ENCODE measurements around the gene ZDHHC17. TPM values are rescaled to one million over a fixed set of nuclear protein-coding genes. Genes with fewer than 3 reads are reported as not detected.
A peak's percentile ranks its signal among the peaks of the same experiment; 100 is the strongest.
"Not testable (repeated sequence)": the region's sequence is repeated elsewhere in the genome, so short reads cannot be mapped to it uniquely, and the experiment has no call there.

ZDHHC17 gene
- total RNA-seq, 1 experiment from 2014 or later: 14.2 TPM

DNA sequence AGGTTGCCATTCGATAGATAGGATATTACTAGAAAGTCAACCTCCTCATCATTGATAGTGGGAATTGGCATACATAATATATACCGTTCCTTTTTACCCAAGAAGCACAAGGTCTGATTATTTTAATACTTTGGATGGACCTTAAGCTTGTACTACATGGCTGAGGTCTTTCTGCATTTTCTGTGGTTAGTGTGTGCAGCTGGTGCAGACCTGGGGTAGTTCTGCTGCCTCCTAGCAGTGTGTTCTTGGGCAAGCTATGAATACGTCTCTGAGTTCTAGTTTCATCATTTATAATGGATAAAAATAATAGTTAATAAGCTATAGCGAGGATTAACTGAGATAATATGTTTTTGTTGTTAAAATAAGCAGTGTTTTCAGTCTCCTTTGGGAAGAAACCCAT, 2.2 kb downstream of the ZDHHC17 start:
- DNase-seq (ENCODE audit: low spot score): no peak

DNA sequence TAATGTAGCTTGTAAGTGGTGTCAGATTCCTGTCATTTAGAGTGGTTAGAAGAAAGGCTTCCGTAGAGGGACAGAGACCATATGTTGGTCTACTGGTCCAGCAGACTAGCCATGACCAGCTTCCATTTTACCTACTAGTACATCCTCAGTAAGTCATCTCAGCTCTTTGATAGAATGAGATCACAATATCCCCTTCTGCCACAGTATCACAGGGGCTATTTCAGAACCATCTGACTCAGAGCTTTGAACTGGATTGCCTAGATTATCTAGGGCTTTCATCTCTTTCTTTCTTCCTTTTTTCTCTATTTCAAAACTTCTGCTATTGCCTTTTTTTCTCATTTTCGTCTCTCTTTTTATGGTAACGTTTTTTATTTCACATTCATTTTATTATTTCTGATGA, 4.7 kb downstream of the ZDHHC17 start:
- DNase-seq (ENCODE audit: low spot score): no peak

DNA sequence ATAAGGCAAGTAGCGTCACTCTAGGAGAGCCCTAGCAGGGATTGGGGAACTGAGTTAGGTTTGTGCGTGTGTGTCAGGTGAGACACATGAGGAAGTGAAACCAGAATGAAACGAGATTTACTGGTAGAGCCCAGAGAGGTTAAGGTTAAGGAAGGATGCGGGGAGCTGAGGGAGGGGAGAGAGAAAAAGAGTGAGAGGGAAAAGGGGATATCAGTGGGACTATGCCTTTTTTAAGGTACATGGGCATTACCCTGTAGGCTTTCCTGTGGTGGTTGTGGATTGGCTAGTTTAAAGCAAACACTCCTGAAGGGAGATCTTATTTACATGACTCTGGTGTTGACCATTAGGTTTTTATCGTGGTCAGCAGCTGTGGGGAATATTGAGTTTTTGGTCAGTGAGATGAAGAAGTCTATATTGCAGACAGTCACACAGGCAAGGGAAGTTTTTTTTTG, 13.9 kb downstream of the ZDHHC17 start:
- DNase-seq (ENCODE audit: low spot score): no peak

DNA sequence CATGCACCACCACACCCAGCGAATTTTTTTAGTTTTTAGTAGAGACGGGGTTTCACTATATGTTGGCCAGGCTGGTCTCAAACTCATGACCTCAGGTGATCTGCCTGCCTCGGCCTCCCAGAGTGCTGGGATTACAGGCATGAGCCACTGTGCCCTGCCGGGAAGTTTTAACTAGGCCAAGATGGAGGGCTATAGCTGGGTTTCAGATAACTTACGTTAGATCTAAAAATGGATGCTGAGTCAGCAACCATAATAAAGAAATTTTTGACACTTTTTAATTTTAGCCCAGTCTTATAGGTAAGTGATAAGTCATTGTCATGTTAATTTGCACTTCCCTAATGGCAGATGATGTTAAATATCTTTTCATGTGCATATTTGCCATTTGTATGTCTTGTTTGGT, 14.4 kb downstream of the ZDHHC17 start:
- no peak for DNase-seq (ENCODE audit: low spot score)

DNA sequence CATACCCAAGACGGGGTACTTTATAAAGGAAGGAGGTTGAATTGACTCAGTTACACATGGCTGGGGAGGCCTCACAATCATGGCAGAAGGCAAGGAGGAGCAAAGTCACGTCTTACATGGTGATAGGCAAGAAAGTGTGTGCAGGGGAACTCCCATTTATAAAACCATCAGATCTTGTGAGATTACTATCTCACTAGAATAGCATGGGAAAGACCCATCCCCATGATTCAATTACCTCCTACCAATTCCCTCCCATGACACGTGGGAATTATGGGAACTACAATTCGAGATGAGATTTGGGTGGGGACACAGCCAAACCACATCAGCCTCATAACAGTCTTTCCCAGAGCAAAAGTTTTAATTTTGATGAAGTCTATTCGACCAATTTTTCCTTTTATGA, 15.4 kb downstream of the ZDHHC17 start:
- not testable (repeated sequence) for DNase-seq (ENCODE audit: low spot score)

DNA sequence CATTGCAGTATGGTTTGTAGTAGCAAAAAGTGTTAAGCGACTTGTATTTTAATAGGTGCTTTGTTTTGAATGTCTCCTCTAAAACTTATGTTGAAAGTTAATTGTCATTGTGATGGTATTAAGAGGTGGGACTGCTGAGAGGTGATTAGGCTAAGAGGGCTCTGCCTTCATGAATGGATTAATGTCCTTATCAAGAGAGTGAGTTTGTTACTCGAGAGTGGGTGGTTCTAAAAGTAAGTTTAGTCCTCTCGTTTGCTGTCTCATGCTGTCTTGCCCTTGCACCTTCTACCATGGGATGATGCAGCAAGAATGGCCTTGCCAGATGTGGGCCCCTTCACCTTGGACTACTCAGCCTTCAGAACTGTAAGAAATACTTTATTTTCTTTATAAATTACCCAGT, 17.4 kb downstream of the ZDHHC17 start:
- DNase-seq (ENCODE audit: low spot score): no peak

DNA sequence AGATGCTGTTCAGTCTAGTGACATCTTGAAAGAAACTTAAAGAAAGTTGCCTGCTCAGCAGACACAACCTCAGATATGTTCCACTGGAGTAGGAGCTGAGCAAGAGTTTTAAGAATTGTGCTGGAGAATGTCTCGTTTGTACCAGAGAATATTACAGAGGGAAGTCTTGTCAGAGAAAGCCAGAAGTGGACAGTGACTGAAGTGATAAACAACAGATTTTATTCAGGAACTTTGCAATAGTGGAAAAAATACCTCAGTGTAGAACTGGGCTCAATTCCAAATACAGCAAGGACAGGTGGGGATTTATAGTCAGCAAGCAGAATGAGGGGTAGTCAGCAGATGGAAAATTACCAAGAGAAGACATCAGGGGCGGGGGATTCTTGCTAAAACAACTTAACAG, 18.6 kb downstream of the ZDHHC17 start:
- DNase-seq (ENCODE audit: low spot score): no peak

DNA sequence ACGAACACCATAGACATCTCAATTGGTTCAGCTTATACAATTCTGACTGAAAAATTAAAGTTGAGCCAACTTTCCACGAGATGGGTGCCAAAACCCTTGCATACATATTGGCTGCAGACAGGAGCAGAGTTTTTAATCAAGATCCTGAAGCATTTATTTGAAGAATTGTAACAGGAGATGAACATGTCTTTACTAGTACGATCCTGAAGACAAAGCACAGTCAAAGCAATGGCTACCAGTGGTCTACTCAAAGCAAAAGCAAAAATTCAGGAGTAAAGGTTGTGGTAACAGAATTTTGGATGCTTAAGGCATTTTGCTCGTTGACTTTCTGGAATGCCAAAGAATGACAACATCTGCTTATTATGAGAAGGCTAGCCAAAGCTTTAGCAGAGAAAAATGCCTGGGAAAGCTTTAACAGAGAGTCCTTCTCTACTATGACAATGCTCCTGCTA, 20.7 kb downstream of the ZDHHC17 start:
- DNase-seq (ENCODE audit: low spot score): no peak

DNA sequence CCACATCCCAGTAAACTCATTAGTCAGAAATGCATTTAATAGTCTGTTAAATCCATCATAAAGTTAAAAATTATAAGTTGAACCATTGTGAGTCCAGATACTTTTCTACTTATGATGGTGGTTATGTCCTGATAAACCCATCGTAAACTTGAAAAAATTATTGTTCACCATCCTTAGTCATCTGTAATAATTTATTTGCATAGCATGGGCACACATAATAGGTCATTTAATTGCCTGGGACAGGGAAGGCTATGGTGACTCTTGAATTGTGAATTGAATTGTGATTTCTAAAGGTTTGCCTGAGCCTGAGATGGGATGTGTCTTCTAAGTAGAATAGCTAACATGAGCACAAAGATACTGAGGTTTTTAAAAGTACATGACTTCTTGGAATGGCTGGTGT, 21.5 kb downstream of the ZDHHC17 start:
- DNase-seq (ENCODE audit: low spot score): no peak

DNA sequence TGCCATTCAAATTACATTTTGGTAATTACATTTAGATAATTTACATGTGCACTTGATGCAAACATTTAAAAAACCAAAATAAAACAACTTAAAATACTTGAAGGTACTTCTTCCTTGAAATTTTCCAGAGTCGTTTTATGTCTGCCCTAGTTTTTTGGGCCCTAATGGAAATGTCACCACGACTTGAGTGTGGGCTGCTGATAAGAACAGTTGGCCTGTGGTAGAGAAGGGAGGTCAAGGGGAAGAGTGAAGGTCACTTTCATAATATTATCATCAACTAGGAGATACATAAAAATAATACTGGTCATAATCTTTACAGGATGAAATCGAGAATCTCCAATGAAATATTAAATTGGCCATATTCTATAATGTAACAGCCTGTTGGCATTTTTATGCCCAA, 23.1 kb downstream of the ZDHHC17 start:
- DNase-seq (ENCODE audit: low spot score): no peak

DNA sequence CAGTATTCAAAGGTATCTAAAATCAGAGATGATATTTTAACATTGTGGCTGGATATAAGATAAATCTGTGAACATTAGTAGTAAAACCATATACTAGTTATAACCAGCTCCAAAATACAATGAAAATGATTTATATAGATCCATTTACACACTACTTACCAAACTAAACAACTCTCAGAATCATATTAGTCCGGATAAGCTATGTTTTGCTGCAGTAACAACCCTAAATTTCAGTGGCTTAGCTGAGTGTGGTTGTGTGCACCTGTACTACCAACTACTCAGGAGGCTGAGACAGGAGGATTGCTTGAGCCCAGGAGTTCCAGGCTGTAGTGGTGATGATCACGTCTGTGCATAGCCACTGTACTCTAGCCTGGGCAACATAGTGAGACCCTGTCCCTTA, 23.8 kb downstream of the ZDHHC17 start:
- no peak for DNase-seq (ENCODE audit: low spot score)

DNA sequence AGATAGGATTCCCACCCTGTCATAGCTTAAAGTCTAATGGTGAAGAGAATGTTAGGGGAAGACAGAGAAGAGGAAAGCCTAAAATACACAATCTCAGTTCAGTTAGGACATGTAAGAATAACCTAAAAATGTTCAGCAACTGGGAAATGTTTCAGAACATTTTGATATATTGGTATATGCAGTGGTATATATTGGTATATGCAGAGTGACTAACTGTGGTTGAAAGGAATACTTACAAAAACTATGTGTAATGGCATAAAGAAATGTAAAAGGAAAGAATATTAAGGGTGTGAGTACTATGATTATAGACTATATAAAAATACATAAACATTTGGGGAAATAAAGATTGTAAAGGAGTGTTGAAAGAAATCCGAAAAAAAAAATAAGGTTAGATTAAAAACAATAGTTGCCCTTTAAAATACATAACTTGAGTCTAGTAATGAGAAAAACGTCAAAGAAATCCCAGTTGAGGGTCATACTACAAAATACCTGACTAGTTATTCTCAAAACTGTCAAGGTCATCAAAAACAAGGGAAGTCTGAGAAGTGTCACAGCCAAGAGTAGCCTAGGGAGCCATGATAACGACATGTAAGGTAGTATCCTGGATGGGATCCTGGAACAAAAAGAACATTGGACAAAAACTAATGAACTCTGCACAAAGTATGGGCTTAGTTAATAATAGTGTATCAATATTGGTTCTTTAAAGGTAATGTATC, 25.6 kb downstream of the ZDHHC17 start:
- DNase-seq (ENCODE audit: low spot score): no peak

DNA sequence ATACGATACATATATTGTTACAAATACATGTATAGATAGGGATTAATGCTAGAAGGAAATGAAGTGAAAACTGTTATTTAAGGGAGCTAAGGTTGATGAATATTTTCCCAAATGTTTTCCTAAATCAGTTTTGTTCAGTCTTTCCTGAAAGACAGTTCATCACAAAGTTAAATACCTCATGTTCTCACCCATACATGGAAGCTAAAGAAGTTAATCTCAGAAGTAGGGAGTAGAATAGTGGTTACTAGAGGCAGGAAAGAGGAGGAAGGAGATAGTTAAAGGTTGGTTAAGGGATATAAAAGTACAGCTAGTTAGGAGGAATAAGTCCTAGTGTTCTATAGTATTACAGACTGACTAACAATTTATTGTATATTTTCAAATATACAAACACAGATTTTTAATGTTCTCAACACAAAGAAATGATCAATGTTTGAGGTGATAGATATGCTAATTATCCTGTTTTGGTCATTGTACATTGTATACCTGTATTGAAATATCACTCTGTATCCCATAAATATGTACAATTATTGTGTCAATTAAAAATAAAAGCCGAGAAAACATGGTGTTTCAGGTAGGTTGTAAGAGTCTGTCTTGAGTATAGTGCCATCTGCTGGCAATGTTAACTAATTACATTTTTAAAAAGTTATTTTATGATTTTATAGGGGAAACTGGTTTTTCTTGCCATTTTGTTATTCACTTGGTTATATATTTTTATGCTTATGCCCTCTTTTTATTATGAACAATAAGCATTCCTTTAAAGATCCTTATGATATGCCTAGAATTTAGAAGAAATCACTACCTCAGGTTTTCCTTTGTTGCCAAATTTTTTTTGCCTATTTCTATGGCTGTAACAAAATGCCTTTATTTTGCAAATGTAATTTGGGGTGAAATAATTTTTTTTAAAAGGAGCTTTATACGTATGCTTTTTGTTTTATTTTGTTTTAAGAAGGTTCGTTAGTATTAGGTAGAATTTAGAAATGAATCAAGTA, 26.9 kb downstream of the ZDHHC17 start:
- DNase-seq (ENCODE audit: low spot score): peak; percentile 39

DNA sequence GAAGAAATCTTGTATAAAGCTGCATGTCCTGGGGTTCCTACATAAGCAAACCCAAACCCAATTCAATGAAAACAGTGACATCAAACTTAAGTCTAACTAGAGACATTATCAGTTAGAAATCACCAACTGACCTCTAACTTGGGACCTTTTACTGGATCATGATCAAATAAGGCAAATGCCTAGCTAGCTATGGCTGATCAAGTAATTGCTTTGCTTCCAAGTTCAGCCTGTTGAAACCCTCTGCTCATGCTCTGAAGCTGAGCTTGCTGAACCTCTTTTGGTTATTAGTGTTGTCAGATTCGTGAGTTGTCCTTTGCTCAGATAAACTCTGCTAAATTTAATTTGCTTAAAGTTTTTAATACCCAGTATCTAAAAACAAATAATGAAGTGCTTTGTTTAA, 28.9 kb downstream of the ZDHHC17 start:
- no peak for DNase-seq (ENCODE audit: low spot score)

DNA sequence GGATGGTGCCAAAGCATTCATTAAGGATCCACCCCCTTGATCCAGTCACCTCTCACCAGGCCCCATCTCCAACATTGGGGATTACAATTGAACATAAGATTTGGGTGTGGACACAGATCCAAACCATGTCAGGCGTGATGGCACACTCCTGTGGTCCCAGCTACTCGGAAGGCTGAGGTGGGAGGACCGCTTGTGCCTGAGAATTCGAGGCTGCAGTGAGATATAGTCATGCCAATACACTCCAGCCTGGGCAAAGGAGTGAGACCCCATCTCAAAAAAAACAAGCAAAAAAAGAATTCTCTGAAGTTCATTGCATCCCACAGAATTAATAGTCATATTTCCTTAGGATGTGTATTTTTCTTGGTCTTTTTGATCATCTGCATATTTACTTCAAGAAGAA, 34.9 kb downstream of the ZDHHC17 start:
- no peak for DNase-seq (ENCODE audit: low spot score)

DNA sequence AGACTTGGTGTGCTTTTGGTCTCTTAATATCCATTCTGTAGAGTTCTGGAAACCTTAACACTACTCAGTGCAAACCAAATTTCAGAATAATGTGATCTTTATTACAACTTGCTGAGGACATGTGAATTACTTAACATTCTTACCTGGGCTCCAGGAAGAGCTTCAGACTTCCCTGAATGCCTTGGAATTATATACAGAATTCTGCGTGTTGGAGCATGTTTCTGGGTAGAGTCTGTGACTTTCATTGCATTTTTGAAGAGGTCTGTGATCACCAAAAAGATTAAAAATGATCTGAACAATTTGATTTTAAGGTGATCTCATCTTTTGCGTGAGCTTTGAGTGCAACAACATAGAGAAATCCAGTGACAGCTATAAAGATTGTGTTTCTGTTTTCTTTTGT, 35.4 kb downstream of the ZDHHC17 start:
- no peak for DNase-seq (ENCODE audit: low spot score)

DNA sequence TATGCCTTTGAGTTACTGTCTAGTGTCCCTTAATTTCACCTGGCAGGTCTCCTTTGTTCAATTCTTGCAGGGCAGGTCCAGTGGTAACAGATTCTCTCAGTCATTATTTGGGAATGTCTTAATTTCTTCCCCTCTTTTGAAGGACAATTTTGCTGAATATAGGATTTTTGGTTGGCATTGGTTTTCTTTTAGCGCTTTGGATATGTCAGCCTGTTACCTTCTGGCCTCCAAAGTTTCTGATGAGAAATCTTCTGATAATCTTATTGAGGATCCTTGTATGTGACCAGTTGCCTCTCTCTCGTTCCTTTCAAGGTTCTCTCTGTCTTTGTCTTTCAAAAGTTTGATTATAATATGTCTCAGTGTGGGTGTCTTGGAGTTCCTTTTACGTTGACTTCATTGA, 38.1 kb downstream of the ZDHHC17 start:
- no peak for DNase-seq (ENCODE audit: low spot score)

DNA sequence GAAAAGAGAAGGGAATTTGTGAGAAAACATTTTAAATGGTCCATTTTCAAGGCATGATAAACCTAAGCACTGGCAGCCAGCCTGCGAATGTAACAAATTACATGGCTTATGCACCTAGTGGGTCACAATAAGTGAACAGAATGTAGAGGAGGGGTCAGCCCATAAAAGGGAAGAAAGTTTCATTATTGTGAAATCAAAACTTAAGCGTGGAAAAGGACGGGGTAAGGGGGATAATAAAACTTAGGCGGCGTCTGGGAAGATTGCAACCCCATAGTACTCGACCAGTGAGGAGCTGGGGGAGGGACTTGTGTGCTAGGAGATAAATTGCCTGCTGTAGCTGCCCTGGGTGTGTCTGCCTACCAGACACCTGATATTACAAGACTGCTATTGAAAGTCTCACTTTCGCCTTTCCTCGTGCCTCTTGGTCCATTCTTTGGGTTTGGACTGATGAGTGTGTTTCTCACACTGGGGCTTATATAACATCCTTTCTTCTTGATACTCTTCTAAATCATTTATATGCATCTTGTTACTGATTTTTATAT, 40.6 kb downstream of the ZDHHC17 start:
- no peak for DNase-seq (ENCODE audit: low spot score)

DNA sequence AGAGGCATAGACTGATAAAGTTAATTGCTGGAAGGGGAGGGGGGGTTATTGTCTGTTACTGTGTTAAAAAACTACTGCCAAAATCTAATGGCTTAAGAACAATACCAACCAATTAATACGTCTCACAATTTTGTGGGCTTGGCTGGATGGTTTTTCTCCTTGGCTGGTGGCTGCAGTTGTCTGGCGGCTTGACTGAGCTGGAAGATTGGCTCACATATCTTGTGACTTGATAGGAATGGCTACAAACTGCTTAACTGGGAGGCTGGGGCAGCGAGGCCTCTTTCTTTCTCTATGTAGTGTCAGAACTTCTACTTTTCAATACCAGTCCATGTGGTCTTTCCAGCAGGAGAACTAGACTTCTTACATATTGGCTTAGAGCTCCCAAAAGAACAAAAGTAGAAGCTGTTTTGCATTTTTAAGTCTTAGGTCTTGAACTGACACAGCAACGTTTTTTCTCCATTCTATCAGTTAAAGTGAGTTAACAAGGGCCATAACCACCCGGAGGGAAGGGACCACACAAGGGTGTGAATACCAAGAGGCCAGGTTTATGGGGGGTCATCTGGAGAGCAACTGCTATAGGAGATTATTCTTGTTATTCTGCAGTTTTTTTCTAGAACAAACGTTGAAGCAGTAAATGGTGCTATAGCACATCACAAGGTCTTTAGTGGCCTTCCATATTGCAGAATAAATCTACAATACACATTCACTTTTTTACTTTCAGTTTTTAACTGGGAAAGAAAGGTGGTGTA, 46.9 kb downstream of the ZDHHC17 start:
- DNase-seq (ENCODE audit: low spot score): no peak

DNA sequence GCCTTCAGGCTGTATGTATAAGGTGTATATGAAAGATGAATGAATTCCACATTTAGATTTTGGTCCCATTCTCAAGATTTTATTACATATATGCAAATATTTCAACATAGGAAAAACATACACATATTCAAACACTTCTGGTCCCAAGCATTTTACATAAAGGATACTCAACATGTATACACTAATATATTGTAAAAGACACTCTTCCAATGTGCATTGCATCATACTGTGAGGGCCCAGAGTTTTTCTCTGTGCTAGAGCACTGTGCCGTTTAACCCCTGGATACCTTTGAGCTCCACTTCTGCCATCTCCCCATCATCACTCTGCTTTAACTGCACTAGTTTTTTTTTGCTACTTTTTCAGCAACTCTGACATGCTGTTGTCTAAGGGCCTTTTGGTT, 48.1 kb downstream of the ZDHHC17 start:
- DNase-seq (ENCODE audit: low spot score): no peak

DNA sequence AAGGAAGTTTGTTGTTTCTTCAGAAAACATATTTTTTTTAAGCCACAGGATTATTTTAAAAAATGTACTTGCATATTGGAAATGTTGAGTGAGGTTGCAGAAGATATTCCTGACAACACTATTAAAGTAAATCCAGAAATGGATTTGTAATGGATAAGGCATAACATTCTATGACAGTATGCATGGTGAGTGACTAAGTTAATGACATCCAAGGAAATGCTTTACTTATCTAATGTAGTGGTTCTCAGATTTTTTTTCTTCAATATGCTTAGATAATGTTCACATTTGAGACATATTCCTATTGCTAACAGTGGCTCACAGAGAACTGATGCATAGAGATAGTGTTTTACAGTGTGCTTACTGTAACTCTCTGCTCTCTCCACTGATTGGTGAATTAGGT, 49.4 kb downstream of the ZDHHC17 start:
- no peak for DNase-seq (ENCODE audit: low spot score)

DNA sequence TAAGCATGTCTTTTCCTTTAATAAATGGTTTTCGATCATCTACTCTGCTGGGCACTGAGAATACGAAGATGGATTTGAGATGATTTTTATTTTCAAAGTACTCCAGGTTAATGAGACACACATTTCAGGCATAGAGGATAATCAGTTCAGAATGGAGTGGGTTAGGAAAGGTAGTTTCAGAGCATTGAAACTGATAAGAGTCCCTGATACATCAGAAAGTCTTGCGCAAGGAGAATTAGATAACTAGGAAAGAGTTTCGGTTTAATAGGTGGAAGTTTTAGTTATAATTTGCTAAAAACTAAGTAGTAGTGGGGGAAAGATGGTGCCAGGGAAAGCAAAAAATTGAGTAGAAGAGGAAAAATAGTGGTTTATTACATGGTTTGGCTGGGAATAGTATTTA, 50.1 kb downstream of the ZDHHC17 start:
- no peak for DNase-seq (ENCODE audit: low spot score)

Data from HT-29 (cell line).